NCI-H1930 (cell line): ENCODE measurements around the gene PLCD3.

ENCODE experiments used
- DNase-seq, 2 experiments: peaks; one replicate each; lab custom pipeline; 2025; lab: John Stamatoyannopoulos, UW

Gene PLCD3

GRCh38 chr17:45117848-45118646 is 14.3 kb downstream of the PLCD3 start:
- no peak for DNase-seq

DNA sequence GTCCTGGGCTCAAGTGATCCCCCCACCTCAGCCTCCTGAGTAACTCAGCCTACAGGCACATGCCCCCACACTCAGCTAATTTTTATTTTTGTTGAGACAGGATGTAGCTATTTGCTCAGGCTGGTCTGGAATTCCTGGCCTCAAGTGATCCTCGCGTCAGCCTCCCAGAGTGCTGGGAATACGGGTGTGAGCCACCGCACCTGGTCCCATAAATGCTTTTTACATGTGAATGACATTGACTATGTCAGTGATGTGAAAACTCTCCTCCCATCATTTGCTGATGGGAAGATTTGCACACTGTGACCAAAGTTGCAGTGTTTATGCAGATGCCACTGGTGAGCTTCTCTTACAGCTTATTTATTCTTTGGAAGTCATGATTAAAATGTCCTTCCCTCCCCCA is 15.0 kb downstream of the PLCD3 start:
- DNase-seq, result no peak

- no peak for DNase-seq
Observed at GRCh38 chr17:45116434-45117016, 15.8 kb downstream of the PLCD3 start.

DNA sequence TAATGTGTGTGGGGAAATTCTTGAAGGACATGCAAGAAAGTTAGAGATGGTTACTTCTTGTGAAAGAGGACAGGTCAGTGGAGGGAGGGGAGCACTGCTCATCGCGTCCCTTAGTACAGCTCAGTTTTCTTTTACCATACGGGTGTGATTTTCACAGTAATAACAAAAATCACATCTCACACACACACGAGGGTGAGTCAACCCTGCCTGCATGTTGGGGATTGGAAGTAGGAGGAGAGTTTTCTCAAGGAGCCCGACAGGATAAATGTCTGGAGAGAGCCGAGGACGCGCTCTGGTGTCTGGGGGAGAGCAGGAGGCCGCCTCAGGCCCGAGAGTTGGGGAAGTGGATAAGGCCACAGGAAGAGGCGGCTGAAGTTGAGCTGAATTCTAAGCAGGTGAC is 16.4 kb downstream of the PLCD3 start:
- DNase-seq, result no peak

DNA sequence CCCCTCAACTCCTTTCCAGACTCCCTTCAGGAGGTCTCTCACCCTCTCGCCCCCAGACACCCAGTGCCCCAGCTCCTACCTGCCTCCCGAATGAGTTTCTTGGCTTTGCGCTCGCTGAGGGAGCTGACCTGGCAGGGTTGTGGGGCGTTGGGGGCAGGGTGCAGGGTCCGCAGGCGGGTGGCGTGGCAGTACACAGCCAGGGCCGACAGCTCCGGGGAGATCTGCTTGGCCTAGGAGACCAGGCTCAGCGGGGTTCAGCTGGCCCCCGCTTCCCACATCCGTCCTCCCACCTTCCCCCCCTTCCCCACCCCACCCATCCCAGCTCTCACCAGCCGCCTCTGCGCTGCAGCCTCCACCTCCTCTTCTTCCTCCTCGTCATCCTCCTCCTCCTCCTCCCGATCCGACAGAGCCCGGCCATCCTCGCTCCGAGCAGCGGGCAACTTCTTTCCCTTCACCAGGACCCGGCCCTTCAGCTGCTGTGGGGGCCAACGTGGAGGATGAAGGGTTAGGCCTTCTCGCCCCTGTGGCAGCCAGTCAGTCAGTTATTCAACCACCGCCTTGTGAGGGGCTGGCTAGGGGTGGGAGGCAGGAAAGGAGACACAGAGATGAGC is 17.2 kb downstream of the PLCD3 start:
- DNase-seq, result no peak

GRCh38 chr17:45114117-45114932 is 18.0 kb downstream of the PLCD3 start:
- no peak for DNase-seq

DNA sequence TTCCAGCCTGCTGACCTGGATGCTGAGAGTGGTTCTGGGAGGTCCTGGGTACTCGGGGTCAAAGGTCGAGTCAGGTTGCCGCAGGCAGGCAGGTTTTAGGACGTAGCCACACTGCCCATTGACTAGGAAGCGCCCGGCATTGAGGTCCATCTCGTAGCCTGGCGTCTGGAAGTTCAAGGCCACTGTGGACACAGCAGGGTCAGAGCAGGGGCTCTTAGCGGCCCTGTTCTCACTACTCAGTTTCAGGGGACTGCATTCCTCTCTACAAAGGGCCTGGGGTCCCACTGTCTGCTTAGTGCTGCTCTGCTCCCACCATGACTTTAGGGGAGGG is 18.9 kb downstream of the PLCD3 start:
- DNase-seq, result no peak

DNA sequence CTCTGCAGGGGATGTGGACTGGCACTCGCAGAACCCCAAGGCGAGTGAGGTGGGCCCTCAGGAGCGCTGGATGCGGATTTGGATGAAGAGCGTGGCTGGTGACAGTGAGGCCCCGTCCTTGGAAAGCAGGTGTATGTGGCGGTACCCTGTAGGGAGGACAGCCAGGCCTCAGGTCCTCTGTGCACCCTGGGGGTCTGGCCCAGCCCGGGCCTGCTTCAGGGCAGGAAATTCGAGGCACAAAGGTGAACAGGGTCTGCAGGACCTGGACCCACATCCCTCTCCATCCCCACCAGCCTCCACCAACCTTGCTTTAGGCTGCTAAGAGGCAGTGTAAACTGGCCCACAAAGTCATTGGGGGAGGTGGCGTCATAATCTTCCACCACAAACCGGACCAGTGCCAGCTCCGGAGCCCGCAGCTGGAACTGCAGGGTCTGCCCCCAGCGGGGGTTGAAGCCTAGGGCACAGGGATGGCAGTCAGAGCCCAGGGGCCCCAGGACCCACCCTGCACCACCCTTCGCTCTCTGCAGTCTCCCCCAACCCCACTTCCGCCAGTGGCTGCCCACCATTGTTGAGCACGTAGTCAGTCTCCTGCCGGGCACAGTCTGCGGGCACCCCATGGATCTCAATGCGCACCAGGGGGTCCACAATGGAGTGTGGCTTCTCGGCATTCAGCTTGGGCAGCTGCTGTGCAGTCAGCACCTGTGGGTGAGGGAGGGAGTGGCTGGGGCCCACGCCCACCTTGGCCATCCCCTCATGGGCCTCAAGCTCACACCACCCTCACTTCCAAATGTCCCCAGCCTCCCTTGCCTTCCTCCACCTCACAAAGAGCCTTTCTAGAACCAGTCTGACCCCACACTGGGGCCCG is 19.5 kb downstream of the PLCD3 start:
- no peak for DNase-seq

DNA sequence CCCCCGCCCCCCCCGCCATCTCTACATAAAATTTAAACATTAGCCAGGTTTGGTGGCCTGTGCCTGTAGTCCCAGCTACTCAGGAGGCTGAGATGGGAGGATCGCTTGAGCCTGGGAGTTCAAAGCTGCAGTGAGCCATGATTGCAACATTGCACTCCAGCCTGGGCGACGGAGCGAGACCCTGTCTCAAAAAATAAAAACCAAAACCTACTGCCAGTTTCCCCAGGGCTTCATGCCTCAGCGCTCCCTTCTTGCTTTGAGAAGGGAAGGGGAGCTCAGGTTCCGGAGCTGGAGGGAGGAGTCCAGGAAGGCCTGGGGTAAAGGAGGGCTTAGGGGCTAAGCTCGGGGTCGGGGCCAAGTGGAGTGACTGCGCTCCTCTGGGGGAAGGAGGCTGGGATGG is 20.5 kb downstream of the PLCD3 start:
- no peak for DNase-seq

- no peak for DNase-seq
Observed at GRCh38 chr17:45110676-45111611, 21.4 kb downstream of the PLCD3 start.

DNA sequence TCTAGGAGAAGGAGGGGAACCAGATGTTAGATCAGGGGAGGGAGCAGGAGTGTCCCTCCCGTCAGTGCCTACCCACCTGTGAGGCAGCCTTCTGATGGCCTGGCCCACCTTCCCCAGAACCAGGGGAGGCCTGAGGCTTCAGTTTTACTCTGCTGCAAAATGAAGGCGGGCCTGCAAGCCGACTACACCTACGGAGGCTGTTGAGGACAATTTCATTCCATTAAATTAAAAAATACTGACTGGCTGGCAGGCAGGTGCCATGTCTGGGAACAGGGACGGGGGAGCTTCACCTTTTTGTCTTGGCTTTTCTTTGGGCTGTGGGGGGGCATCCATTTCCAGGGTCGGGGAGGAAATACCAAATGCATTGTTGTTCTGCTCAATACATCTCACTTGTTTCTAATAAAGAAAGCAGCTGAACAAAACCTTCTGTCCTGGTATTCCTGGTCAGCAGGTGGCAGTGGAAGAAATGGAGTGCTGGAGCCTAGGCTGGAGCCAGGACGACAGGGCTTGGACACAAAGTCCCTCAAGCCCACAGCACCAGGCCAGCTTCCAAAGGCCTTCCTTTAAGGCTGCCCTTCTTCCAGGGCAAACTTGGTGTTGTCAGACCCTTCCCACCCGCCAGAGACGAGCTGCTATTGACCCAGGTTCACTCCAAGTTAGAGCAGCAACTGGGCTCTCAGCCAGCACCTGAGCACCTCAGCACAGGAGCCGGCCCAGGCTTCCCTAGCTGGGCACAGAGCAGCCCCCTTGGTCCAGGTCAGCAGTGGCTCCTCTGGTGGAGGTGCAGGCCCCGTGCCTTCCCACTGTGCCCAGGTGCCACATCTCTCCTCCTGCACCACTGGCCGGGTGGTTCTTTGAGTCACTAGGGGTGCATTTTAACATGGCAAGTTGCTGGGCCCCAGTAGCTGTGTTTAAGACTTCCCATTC is 23.5 kb downstream of the PLCD3 start:
- no peak for DNase-seq

DNA sequence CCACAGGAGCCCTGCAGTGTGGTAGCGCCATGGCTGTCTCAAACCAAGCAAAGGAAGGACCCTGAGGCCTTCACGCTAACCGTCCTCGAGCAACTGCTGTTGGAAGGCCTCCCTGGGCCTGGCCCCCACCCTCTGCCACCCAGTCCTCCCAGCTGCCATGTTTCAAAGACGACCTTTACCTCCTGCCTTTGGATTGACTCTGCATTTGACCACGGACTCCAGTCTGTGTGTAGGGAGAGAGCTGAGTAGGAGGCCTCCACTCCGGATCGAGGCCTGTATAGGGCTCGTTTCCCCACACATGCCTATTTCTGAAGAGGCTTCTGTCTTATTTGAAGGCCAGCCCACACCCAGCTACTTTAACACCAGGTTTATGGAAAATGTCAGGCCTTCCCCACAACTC is 24.3 kb downstream of the PLCD3 start:
- no peak for DNase-seq

GRCh38 chr17:45107293-45108010 is 24.9 kb downstream of the PLCD3 start:
- DNase-seq, result no peak

DNA sequence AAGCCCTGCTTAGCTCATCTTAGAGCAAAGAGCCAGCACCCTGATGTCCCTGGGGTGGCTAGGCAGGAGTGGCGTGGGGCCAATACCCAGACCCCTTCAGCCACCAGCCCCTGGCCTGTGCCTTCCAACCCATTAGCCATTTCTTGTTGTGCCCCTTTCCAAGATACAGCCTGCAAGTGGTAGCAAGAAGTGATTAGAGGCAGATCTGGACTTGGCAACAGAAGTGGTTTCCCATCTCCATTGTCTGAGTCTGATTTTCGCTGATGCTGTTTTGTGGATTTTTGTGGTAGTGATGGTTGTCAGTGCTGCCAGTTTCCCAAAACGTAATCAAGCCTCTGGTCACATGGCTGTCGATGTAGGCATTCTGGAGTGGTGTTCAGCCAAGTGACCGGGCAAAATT is 25.7 kb downstream of the PLCD3 start:
- no peak for DNase-seq

- no peak for DNase-seq
Observed at GRCh38 chr17:45106096-45106495, 26.2 kb downstream of the PLCD3 start.

DNA sequence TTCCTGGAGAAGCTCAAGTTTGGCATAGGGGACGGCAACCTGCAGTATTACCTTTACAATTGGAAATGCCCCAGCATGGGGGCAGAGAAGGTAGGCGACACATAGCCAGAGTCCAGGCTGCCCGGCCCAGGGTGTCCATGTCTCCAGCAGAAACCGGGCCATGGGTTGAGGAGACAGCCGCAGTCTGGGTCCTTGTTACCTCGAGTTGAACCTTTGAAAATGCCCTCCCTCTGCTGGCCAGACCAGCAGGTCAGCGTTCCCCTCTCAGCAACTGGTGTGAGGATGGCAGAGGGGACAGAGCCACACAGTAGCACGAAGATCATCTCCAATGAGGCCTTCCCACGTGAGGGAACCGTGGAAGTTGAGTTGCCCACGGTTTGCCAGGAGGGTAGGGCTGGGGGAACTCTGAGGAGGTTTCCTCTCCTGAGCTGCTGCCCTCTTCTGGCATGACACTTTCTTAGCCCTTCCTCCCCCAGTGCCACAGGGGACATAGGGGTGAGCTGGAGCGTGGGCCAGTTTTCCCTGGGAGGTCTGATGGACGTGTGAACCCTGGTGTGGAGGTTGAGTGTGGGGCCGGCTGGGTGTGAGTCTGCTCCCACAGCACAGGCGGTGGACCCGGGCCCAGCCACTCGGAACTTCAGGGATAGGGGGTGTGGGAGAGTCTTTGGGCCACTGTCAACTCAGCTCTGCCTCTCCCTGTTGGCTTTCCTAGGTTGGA is 27.2 kb downstream of the PLCD3 start:
- DNase-seq, result no peak

DNA sequence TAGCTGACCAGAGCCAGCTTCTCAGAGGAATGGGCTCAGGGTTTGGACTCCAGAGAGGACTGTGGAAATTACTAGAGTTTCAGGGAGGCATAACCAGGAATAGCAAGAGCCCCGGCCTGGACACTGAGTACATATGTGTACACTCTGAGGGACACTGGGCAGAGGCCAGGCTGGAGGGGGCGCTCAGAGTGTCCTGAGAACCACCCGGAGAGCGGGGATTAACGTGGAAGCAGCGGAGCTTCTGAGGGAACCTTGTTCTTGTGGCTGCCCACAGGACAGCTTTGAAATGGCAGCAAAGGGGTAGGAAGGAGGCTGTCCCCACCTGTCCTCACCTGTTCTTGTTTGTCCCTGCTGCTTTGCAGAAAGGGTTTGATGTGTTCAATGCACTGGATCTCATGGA is 27.8 kb downstream of the PLCD3 start:
- no peak for DNase-seq

- DNase-seq, result no peak
Observed at GRCh38 chr17:45104029-45104428, 28.3 kb downstream of the PLCD3 start.
